ENCODE data around the gene GAK. TPM values are rescaled to one million over a fixed set of nuclear protein-coding genes. Genes with fewer than 3 reads are reported as not detected.

Gene GAK
- total and polyA plus RNA-seq, 2 donors from 2014 or later: 92.0 to 124 TPM

DNA sequence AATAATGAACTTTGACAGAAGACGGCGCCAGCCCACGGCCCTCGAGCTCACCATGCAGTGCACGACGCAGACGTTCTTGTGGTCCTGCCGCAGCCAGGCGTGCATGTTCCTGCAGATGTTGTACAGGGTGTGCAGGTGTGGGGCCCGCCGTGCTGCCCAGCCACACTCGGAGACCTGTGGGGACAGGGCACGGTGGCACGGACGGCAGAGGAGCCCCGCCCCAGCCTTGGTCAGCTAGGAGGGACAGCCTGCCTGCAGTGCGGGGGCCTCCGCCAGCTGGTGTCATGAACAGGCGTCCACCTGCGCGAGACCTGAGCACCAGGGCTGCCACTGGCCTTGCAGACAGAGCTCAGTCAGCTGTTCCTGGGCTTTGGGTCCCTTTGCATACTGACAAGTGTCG is 49.5 kb downstream of the GAK start:
- TF ChIP-seq, protein P1, sequence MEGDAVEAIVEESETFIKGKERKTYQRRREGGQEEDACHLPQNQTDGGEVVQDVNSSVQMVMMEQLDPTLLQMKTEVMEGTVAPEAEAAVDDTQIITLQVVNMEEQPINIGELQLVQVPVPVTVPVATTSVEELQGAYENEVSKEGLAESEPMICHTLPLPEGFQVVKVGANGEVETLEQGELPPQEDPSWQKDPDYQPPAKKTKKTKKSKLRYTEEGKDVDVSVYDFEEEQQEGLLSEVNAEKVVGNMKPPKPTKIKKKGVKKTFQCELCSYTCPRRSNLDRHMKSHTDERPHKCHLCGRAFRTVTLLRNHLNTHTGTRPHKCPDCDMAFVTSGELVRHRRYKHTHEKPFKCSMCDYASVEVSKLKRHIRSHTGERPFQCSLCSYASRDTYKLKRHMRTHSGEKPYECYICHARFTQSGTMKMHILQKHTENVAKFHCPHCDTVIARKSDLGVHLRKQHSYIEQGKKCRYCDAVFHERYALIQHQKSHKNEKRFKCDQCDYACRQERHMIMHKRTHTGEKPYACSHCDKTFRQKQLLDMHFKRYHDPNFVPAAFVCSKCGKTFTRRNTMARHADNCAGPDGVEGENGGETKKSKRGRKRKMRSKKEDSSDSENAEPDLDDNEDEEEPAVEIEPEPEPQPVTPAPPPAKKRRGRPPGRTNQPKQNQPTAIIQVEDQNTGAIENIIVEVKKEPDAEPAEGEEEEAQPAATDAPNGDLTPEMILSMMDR (IDR thresholded peaks at IDR 0.05; ENCODE audit: borderline replicate concordance, extremely low read depth, insufficient read depth): no peak
- Histone ChIP-seq H3K4me1 (ENCODE audit: control insufficient read depth in 2 of 3, insufficient read depth in 2 of 3, low read depth in 1 of 3, low read length in 3 of 3) (no peaks in the 10 kb centered on the region), H3K36me3 (ENCODE audit: control insufficient read depth in 2 of 3, insufficient read depth in 3 of 3, low read length in 3 of 3) (peaks cover 5 to 31% (median 23%) of the 10 kb centered on the region in 3 donors), H3K9ac (ENCODE audit: low read length in 3 of 3) (no peak overlapping the region), H3K4me3 (ENCODE audit: low read length in 3 of 3) (no peak overlapping the region), H3K27ac (ENCODE audit: low read depth in 2 of 2, low read length in 2 of 2) (no peak overlapping the region), H3K9me3 (ENCODE audit: control insufficient read depth in 2 of 3, insufficient read depth in 1 of 3, low read length in 3 of 3) (no peaks in the 10 kb centered on the region), H3K27me3 (ENCODE audit: control insufficient read depth, insufficient read depth, low read length) (no peaks in the 10 kb centered on the region)
- intact Hi-C loops (cut with DNase I): no loop called here
- DNase-seq: no peak
- FAIRE-seq: no peak

DNA sequence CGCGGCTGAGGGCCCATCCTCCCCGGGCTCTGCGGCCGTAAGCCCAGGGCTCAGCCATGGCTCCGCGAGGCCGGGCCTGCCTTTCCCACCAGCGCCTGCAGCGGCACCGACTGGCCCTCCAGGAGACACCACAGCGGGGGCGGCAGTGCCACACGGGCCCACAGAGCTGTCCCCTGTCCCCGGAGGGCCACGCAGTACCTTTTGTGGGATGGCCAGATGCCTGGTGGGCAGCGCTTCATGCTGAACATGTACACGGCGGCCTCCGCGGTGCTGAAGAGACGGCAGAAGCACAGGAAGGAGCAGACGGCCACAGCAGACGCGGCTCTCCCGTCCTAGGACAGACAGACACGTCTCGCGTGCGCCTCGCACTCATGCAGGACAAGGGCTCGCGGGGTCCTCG is 50.4 kb downstream of the GAK start:
- H3K27ac ChIP-seq (ENCODE audit: low read depth in 2 of 2, low read length in 2 of 2): no peak overlapping the region
- intact Hi-C loops (cut with DNase I): no loop called here
- H3K4me1 ChIP-seq (ENCODE audit: control insufficient read depth in 2 of 3, insufficient read depth in 2 of 3, low read depth in 1 of 3, low read length in 3 of 3): no peaks in the 10 kb centered on the region
- DNase-seq (no peak), FAIRE-seq (no peak)
- TF ChIP-seq, protein P1 (IDR thresholded peaks at IDR 0.05; ENCODE audit: borderline replicate concordance, extremely low read depth, insufficient read depth): no peak
- peaks cover 0 to 23% (median 18%) of the 10 kb centered on the region in 3 donors for H3K36me3 ChIP-seq (ENCODE audit: control insufficient read depth in 2 of 3, insufficient read depth in 3 of 3, low read length in 3 of 3)
- no peak overlapping the region for H3K4me3 ChIP-seq (ENCODE audit: low read length in 3 of 3)
- H3K27me3 ChIP-seq (ENCODE audit: control insufficient read depth, insufficient read depth, low read length): no peaks in the 10 kb centered on the region
- no peak overlapping the region for H3K9ac ChIP-seq (ENCODE audit: low read length in 3 of 3)
- H3K9me3 ChIP-seq (ENCODE audit: control insufficient read depth in 2 of 3, insufficient read depth in 1 of 3, low read length in 3 of 3): no peaks in the 10 kb centered on the region

DNA sequence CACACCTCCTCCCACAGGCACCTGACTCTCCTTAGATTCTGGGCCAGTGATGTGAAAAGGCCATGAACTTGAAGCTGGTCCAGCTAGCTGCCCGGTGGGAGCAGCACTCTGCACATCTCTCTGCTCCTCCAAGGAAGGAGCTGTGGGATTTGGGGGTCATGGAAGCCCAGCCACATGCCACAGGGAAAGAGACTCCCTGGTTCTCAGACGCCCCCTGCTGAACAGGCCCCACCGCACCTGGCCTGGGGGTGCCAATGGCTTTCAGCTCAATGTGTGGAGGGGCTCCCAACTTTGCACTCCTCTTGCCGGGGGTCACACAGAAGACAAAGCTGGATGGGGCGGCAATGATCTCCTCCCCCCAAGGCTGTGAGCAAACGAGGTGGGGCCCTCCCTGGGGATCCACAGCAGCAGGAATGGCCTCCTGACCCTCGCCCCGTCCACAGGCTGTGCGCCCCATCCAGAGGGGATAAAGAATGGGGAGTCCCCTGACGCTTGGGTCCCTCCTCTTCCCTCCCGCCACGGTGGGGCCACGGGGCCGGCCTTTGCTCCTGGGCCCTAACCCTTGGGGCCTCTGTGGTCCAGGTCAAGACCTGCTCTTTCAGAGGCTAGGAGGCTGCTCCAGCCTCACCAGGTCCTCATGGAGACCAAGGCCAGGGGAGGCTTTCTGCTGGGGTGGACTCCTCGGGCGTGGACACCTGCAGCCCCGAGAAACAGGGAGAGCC is 51.3 kb downstream of the GAK start:
- no peak overlapping the region for H3K4me3 ChIP-seq (ENCODE audit: low read length in 3 of 3)
- H3K36me3 ChIP-seq (ENCODE audit: control insufficient read depth in 2 of 3, insufficient read depth in 3 of 3, low read length in 3 of 3): peaks cover 0 to 23% (median 19%) of the 10 kb centered on the region in 3 donors
- peaks cover 0 to 4% (median 0%) of the 10 kb centered on the region in 3 donors for H3K4me1 ChIP-seq (ENCODE audit: control insufficient read depth in 2 of 3, insufficient read depth in 2 of 3, low read depth in 1 of 3, low read length in 3 of 3)
- intact Hi-C loops (cut with DNase I): no loop called here
- H3K9ac ChIP-seq (ENCODE audit: low read length in 3 of 3): no peak overlapping the region
- H3K9me3 ChIP-seq (ENCODE audit: control insufficient read depth in 2 of 3, insufficient read depth in 1 of 3, low read length in 3 of 3): no peaks in the 10 kb centered on the region
- H3K27ac ChIP-seq (ENCODE audit: low read depth in 2 of 2, low read length in 2 of 2): no peak overlapping the region
- no peak for FAIRE-seq
- TF ChIP-seq, protein P1 (IDR thresholded peaks at IDR 0.05; ENCODE audit: borderline replicate concordance, extremely low read depth, insufficient read depth): no peak
- H3K27me3 ChIP-seq (ENCODE audit: control insufficient read depth, insufficient read depth, low read length): no peaks in the 10 kb centered on the region
- no peak for DNase-seq
